ENCODE results near the gene MACROD2.

MACROD2 gene

GRCh38 chr20:14568225-14568624 is 572.9 kb downstream of the MACROD2 start:
- TF ChIP-seq, protein P1, sequence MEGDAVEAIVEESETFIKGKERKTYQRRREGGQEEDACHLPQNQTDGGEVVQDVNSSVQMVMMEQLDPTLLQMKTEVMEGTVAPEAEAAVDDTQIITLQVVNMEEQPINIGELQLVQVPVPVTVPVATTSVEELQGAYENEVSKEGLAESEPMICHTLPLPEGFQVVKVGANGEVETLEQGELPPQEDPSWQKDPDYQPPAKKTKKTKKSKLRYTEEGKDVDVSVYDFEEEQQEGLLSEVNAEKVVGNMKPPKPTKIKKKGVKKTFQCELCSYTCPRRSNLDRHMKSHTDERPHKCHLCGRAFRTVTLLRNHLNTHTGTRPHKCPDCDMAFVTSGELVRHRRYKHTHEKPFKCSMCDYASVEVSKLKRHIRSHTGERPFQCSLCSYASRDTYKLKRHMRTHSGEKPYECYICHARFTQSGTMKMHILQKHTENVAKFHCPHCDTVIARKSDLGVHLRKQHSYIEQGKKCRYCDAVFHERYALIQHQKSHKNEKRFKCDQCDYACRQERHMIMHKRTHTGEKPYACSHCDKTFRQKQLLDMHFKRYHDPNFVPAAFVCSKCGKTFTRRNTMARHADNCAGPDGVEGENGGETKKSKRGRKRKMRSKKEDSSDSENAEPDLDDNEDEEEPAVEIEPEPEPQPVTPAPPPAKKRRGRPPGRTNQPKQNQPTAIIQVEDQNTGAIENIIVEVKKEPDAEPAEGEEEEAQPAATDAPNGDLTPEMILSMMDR (IDR thresholded peaks at IDR 0.05; ENCODE audit: extremely low read depth, missing control alignments) = no peak
- DNase-seq (ENCODE audit: low spot score) = no peak

GRCh38 chr20:14568701-14569100 is 573.4 kb downstream of the MACROD2 start:
- no peak for DNase-seq (ENCODE audit: low spot score)
- TF ChIP-seq, protein P1 (IDR thresholded peaks at IDR 0.05; ENCODE audit: extremely low read depth, missing control alignments) = no peak

DNA sequence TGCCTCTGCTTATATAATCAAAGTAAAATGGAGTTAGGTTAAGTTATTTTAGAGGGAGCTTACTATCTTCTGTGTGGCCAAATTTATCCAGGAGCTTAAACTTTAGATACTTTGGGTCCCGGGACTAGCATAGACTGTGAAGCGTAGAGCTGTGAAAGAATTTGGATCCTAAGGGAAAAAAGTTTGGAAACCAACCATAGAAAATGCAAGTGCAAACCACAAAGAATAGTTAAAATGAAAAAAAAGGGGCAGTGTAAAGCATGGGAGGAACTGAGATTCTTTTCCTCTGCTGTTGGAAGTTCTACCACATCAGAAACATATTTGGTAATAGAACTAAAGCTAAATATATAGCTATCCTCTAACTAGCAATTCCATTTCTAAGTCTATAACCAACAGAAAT is 574.3 kb downstream of the MACROD2 start:
- DNase-seq (ENCODE audit: low spot score) = no peak
- TF ChIP-seq, protein P1 (IDR thresholded peaks at IDR 0.05; ENCODE audit: extremely low read depth, missing control alignments) = no peak

DNA sequence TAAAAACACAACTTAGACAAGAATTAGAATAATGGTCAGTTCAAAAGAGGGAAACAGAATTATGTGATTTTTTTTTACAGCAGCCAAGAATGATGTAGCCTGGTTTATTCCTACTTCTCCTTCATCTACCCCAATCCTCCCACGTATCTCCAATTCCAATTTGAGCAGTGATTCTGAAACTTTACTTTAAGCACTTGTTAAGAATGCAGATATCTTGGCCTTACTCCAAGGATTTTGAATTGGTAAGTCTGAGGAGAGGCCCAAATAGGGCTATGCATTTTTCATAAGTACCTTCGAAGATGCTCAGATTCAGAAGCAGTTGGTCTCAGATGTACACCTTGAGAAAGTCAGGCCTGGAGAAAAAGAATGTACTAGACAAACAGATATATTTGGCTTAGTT is 575.5 kb downstream of the MACROD2 start:
- no peak for DNase-seq (ENCODE audit: low spot score)
- TF ChIP-seq, protein P1 (IDR thresholded peaks at IDR 0.05; ENCODE audit: extremely low read depth, missing control alignments) = no peak

GRCh38 chr20:14573676-14574075 is 578.4 kb downstream of the MACROD2 start:
- DNase-seq (ENCODE audit: low spot score) = no peak
- TF ChIP-seq, protein P1 (IDR thresholded peaks at IDR 0.05; ENCODE audit: extremely low read depth, missing control alignments) = no peak

DNA sequence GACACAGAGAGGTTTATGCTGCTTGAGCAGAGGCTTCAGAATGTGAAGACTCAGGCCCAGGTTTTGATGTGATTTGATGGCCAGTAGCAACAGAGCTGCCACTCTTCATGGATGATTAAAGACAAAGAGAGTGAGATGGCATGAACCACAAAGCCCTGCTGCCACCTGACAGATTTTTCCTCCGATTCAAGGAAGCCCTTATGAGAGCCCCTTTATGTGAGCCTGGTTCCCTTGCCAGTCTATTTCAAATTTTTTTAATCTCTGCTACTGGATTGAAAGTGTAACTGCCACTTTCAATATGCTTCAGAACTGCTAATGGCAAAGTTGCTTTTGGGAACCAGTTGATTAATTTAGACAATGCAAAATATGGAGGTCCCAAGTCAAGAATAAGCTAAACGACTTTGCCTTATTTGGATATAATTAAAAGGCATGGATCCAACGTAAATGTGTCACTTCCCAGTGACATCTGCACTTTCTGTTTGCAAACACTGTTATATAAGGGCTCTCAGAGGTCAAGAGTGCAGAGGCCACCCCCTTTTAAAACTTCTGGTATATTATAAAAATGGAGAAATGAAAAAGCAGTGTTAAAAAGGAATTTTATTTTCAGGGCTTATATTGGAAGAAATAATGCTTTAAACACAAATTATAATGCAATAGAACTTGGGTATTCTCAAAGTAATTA is 581.0 kb downstream of the MACROD2 start:
- DNase-seq (ENCODE audit: low spot score) = no peak
- TF ChIP-seq, protein P1 (IDR thresholded peaks at IDR 0.05; ENCODE audit: extremely low read depth, missing control alignments) = no peak

GRCh38 chr20:14580418-14581074 is 585.2 kb downstream of the MACROD2 start:
- TF ChIP-seq, protein P1 (IDR thresholded peaks at IDR 0.05; ENCODE audit: extremely low read depth, missing control alignments) = no peak
- no peak for DNase-seq (ENCODE audit: low spot score)
